GM23248 (cell line): ENCODE data around the gene CEACAM18. TPM values are rescaled to one million over a fixed set of nuclear protein-coding genes. Genes with fewer than 3 reads are reported as not detected.
"Not testable (repeated sequence)": the region's sequence is repeated elsewhere in the genome, so short reads cannot be mapped to it uniquely, and the experiment has no call there.

Experiments
- DNase-seq: peaks from one replicate; pipeline ENCODE4 v3.0.0-alpha.2; 2015
- H2AFZ ChIP-seq: fragments of 200-600 bp; sonication (generic); 2 replicates; pipeline ENCODE4 v1.6.1; 2016; ENCODE audit warnings: antibody characterized with exemption
- H3F3A ChIP-seq: fragments of 200-600 bp; sonication (generic); 2 replicates; pipeline ENCODE4 v1.6.1; 2016; ENCODE audit warnings: mild to moderate bottlenecking, antibody characterized with exemption, mixed run types; ENCODE audit not compliant: insufficient read depth
- H3K27ac ChIP-seq: fragments of 200-600 bp; sonication (generic); 2 replicates; pipeline ENCODE4 v1.5.1; 2016; ENCODE audit warnings: mild to moderate bottlenecking
- H3K27me3 ChIP-seq: fragments of 200-600 bp; sonication (generic); replicated peaks from 2 replicates; pipeline ENCODE4 v1.6.1; 2016; ENCODE audit warnings: mild to moderate bottlenecking; ENCODE audit not compliant: insufficient read depth
- H3K36me3 ChIP-seq: fragments of 200-600 bp; sonication (generic); 2 replicates; pipeline ENCODE4 v1.6.1; 2016; ENCODE audit warnings: low read depth, mild to moderate bottlenecking
- H3K4me1 ChIP-seq: fragments of 200-600 bp; sonication (generic); 2 replicates; pipeline ENCODE4 v1.6.1; 2016; ENCODE audit warnings: mild to moderate bottlenecking; ENCODE audit not compliant: insufficient read depth
- H3K4me2 ChIP-seq: fragments of 200-600 bp; sonication (generic); one replicate; pipeline ENCODE4 v1.6.1; 2016; ENCODE audit warnings: mild to moderate bottlenecking; ENCODE audit not compliant: unreplicated experiment
- H3K4me3 ChIP-seq: fragments of 200-600 bp; sonication (generic); 2 replicates; pipeline ENCODE4 v1.5.1; 2016; ENCODE audit warnings: mild to moderate bottlenecking
- H3K79me2 ChIP-seq: fragments of 200-600 bp; sonication (generic); 2 replicates; pipeline ENCODE4 v1.6.1; 2016; ENCODE audit warnings: mild to moderate bottlenecking; ENCODE audit not compliant: insufficient read depth
- H3K9ac ChIP-seq: fragments of 200-600 bp; sonication (generic); 2 replicates; pipeline ENCODE4 v1.6.1; 2016; ENCODE audit warnings: mild to moderate bottlenecking
- H3K9me2 ChIP-seq: fragments of 200-600 bp; sonication (generic); 2 replicates; pipeline ENCODE4 v1.6.1; 2016; ENCODE audit warnings: mixed run types, mild to moderate bottlenecking, moderate library complexity; ENCODE audit not compliant: insufficient read depth
- H3K9me3 ChIP-seq: fragments of 200-600 bp; sonication (generic); one replicate; pipeline ENCODE4 v1.6.1; 2017; ENCODE audit warnings: low read depth
- H4K20me1 ChIP-seq: fragments of 200-600 bp; sonication (generic); 2 replicates; pipeline ENCODE4 v1.6.0; 2016; ENCODE audit not compliant: insufficient read depth
- EZH2 ChIP-seq: fragments of 200-600 bp; sonication (generic); IDR thresholded peaks from 2 replicates; pipeline ENCODE4 v1.6.1; 2018; ENCODE audit warnings: antibody characterized with exemption, mild to moderate bottlenecking; ENCODE audit not compliant: insufficient read depth, poor library complexity, severe bottlenecking
- EZH2phosphoT487 ChIP-seq: fragments of 200-600 bp; sonication (generic); IDR thresholded peaks from 2 replicates; pipeline ENCODE4 v1.6.1; 2018; ENCODE audit warnings: antibody characterized with exemption, moderate library complexity, mild to moderate bottlenecking, low read depth; ENCODE audit not compliant: insufficient read depth
- WGBS, 2 experiments: methylation state at CpG; one replicate each; pipeline ENCODE4 v1.1.6; 2015 to 2017; ENCODE audit warnings: low lambda C conversion rate in 2 of 2, low coverage in 1 of 2; ENCODE audit errors: missing lambda C conversion rate in 2 of 2; 5-methylcytosine and 5-hydroxymethylcytosine counted together
- in situ Hi-C: fragments of 300-500 bp; cut with MboI; formaldehyde crosslinking; loops from 2 replicates; pipeline ENCODE4 v1.15.0; 2020
- polyA plus RNA-seq: library from polyadenylated mRNA; unstranded; fragments of >200 nt; fragmentation: Nextera tagmentation; extraction: Ambion mirVana; gene quantifications from 2 replicates; pipeline ENCODE4 v1.2.1, GENCODE V29; 2016
- total RNA-seq: library from RNA; depleted of rRNA; stranded (reverse); fragments of >200 nt; shearing (Covaris generic); gene quantifications from 2 replicates; pipeline ENCODE4 v1.2.3, GENCODE V29; 2014

Gene CEACAM18
- total and polyA plus RNA-seq, 2 experiments from 2014 or later = not detected

DNA sequence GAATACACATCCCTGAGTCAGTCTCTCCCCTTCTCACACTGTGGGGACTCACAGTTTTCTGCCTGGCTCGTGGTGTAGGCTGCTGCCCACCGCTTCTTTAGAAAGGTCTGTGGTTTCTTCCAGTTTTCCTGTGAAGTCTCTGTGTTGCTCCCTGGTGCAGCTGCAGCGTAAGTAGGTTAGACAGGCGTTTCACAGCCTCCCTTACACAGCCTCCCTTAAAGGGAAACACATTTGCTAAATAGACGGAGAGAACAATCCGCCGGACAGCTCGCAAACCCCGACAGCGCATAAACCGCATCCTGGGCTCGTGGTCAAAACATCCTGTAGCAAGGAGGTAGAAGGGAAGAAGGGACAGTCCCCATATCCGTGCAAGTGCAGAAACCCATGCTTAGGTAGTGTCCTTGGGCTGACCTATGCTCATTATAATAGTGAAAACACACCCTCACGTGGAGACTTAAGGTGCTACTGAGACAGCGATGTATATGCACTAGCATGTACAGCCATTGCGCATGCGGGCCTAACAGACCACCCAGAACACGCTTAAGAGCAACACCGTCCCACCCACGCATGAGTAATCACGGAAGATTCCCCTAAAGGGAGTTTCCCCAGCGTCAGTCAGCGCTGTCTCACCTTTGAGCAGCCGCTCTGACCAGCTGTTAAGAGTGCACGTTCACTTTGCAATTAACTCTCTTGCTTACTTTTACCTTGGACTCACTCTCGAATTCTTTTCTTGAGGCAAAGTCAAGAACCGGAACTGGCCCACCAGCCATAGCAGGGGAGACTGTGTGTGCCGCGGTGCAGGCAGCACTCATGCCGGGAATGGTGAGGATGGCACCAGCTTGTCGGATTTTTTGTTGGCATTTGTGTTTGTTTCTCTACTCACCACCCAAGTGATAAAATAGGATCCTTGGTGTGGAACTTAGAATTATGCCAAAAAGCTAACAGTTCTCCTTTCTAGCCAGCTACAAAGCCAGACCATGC, 36.6 kb upstream of the CEACAM18 start:
- Histone ChIP-seq H4K20me1 (no peaks in the 10 kb centered on the region), H3K36me3 (no peaks in the 10 kb centered on the region), H3K4me3 (no peak overlapping the region), H3K27me3 (no peaks in the 10 kb centered on the region; the same call in 1 of the 2 replicates), H3F3A (no peaks in the 10 kb centered on the region), H3K9me2 (no peaks in the 10 kb centered on the region), H3K9ac (no peak overlapping the region), H2AFZ (no peak overlapping the region), H3K79me2 (no peaks in the 10 kb centered on the region), H3K9me3 (no peaks in the 10 kb centered on the region), H3K4me1 (no peaks in the 10 kb centered on the region), H3K4me2 (no peak overlapping the region), H3K27ac (no peak overlapping the region)
- TF ChIP-seq EZH2 (no peak), EZH2phosphoT487 (no peak)
- DNase-seq = no peak
- 35 to 41% methylated on average over 31 of the region's 31 CpGs for WGBS, 2 experiments
- in situ Hi-C loops = no loop called here

DNA sequence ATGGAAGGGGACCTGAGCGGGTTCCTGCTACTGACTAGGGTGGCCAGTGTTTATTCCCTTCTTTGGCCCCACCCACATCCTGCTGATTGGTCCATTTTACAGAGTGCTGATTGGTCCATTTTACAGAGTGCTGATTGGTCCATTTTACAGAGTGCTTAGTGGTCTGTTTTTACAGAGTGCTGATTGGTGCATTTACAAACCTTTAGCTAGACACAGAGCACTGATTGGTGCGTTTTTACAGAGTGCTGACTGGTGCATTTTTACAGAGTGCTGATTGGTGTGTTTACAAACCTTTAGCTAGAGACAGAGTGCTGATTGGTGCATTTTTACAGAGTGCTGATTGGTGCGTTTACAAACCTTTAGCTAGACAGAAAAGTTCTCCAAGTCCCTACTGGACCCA, 30.8 kb upstream of the CEACAM18 start:
- H3K4me2 ChIP-seq, H2AFZ ChIP-seq, H3K27me3 ChIP-seq, H3K79me2 ChIP-seq, DNase-seq, in situ Hi-C loops, H3K4me3 ChIP-seq, H3K4me1 ChIP-seq, H3F3A ChIP-seq, H3K9ac ChIP-seq, H3K27ac ChIP-seq, H3K9me3 ChIP-seq, H4K20me1 ChIP-seq, H3K9me2 ChIP-seq, H3K36me3 ChIP-seq: not testable (repeated sequence)
- 22 to 33% methylated on average over 3 of the region's 3 CpGs for WGBS, 2 experiments

DNA sequence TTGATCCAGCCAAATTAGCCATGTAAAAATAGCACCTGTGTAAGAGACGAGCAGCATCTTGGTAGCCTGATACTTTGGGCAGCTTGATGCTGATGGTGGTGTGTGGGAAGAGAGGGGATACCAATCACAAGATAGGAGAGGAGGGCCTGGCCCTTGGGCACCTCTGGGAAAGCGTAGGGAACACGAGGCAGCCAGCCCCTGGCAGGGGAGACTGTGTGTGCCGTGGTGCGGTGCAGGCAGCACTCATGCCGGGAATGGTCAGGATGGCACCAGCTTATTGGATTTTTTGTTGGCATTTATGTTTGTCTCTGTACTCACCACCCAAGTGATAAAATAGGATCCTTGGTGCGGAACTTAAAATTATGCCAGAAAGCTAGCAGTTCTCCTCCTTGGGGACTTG, 30.3 kb upstream of the CEACAM18 start:
- no peak for DNase-seq
- Histone ChIP-seq H3K9me2 (no peaks in the 10 kb centered on the region), H3K36me3 (no peaks in the 10 kb centered on the region), H3K4me3 (no peak overlapping the region), H3K79me2 (no peaks in the 10 kb centered on the region), H3K27me3 (no peaks in the 10 kb centered on the region), H2AFZ (no peak overlapping the region), H3K27ac (no peak overlapping the region), H4K20me1 (no peaks in the 10 kb centered on the region), H3F3A (no peaks in the 10 kb centered on the region), H3K9me3 (no peaks in the 10 kb centered on the region), H3K4me1 (no peaks in the 10 kb centered on the region), H3K9ac (no peak overlapping the region), H3K4me2 (no peak overlapping the region)
- 29 to 36% methylated on average over 7 of the region's 7 CpGs for WGBS, 2 experiments
- TF ChIP-seq EZH2phosphoT487 (no peak), EZH2 (no peak)
- in situ Hi-C loops = no loop called here

DNA sequence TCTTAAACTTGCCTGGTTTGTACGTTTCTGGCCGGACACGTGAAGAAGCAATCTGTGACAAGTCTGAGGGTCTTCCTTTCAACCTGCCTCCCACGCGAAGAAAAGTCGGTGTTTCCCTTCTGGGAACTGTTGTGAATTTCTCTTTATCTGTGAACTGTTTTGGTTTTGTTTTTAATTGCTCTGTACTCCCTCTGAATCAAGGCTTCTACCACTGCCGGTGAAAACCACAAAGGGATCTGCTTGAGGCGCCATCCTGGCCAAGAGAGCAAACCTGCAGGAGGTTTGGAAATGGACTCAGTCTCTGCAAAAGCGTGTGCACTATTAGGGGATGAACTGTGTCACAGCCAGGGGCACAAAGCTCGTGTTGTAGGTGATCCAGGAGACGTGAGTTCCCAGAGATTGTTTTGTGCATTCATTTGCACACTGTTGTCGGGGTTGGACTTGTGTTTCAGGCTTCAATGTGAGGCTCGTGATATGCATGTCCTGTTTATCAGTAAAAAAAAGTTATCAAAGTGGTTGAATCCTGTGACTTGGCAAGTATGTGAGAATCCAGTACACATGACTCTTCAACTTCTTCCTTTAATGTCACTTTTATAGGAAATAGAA, 29.8 kb upstream of the CEACAM18 start:
- WGBS, 2 experiments = 40 to 42% methylated on average over 13 of the region's 13 CpGs
- Histone ChIP-seq H3K4me2 (no peak overlapping the region), H3K79me2 (no peaks in the 10 kb centered on the region), H3K9me2 (no peaks in the 10 kb centered on the region), H2AFZ (no peak overlapping the region), H4K20me1 (no peaks in the 10 kb centered on the region), H3K4me1 (no peaks in the 10 kb centered on the region), H3K4me3 (no peak overlapping the region), H3K27ac (no peak overlapping the region), H3F3A (no peaks in the 10 kb centered on the region), H3K27me3 (no peaks in the 10 kb centered on the region), H3K36me3 (no peaks in the 10 kb centered on the region), H3K9me3 (no peaks in the 10 kb centered on the region), H3K9ac (no peak overlapping the region)
- in situ Hi-C loops = no loop called here
- TF ChIP-seq EZH2phosphoT487 (no peak), EZH2 (no peak)
- no peak for DNase-seq
